ENCODE data around the gene NABP2.

NABP2 gene

GRCh38 chr12:56212361-56212760 is 11.8 kb upstream of the NABP2 start:
- DNase-seq (ENCODE audit: low read depth in 1 of 2, low spot score in 1 of 2): no peak

- DNase-seq (ENCODE audit: low read depth in 1 of 2, low spot score in 1 of 2): no peak
These were observed 10.3 kb upstream of the NABP2 start for GRCh38 chr12:56213878-56214277.

GRCh38 chr12:56216461-56216860 is 7.7 kb upstream of the NABP2 start:
- DNase-seq (ENCODE audit: low read depth in 1 of 2, low spot score in 1 of 2): no peak

- no peak for DNase-seq (ENCODE audit: low read depth in 1 of 2, low spot score in 1 of 2)
These were observed 4.3 kb upstream of the NABP2 start for GRCh38 chr12:56219840-56220239.

GRCh38 chr12:56220611-56221231 is 3.4 kb upstream of the NABP2 start:
- no peak for DNase-seq (ENCODE audit: low read depth in 1 of 2, low spot score in 1 of 2)

- no peak for DNase-seq (ENCODE audit: low read depth in 1 of 2, low spot score in 1 of 2)
These were observed 2.8 kb upstream of the NABP2 start for GRCh38 chr12:56221232-56221756.

GRCh38 chr12:56221757-56222530 is 2.2 kb upstream of the NABP2 start, which contains the start of gene RNF41:
TSS of gene RNF41 (minus strand) at chr12:56221922. CDS start at chr12:56214047, 7,875 bp downstream.
- peak; percentile 85 to 91 for DNase-seq (ENCODE audit: low read depth in 1 of 2, low spot score in 1 of 2)

GRCh38 chr12:56222531-56222895 is 1.6 kb upstream of the NABP2 start:
- no peak for DNase-seq (ENCODE audit: low read depth in 1 of 2, low spot score in 1 of 2)

GRCh38 chr12:56223571-56224101 is 506 bp upstream of the NABP2 start:
- no peak for DNase-seq (ENCODE audit: low read depth in 1 of 2, low spot score in 1 of 2)

GRCh38 chr12:56224954-56225353 is 812 bp downstream of the NABP2 start:
- DNase-seq (ENCODE audit: low read depth in 1 of 2, low spot score in 1 of 2): no peak

GRCh38 chr12:56229082-56229481 is 4.9 kb downstream of the NABP2 start:
- no peak for DNase-seq (ENCODE audit: low read depth in 1 of 2, low spot score in 1 of 2)

GRCh38 chr12:56229916-56230431 is 5.8 kb downstream of the NABP2 start, which contains the start of gene SLC39A5:
TSS of gene SLC39A5 (plus strand) at chr12:56230051. CDS start at chr12:56231275, 1,224 bp downstream.
- no peak for DNase-seq (ENCODE audit: low read depth in 1 of 2, low spot score in 1 of 2)

GRCh38 chr12:56230432-56231183 is 6.5 kb downstream of the NABP2 start:
- no peak for DNase-seq (ENCODE audit: low read depth in 1 of 2, low spot score in 1 of 2)

- no peak for DNase-seq (ENCODE audit: low read depth in 1 of 2, low spot score in 1 of 2)
These were observed 7.0 kb downstream of the NABP2 start for GRCh38 chr12:56231184-56231582.

GRCh38 chr12:56234746-56235436 is 10.7 kb downstream of the NABP2 start:
- DNase-seq (ENCODE audit: low read depth in 1 of 2, low spot score in 1 of 2): no peak

GRCh38 chr12:56236091-56236490 is 11.9 kb downstream of the NABP2 start:
- DNase-seq (ENCODE audit: low read depth in 1 of 2, low spot score in 1 of 2): no peak

- no peak for DNase-seq (ENCODE audit: low read depth in 1 of 2, low spot score in 1 of 2)
These were observed 12.8 kb downstream of the NABP2 start for GRCh38 chr12:56236985-56237384.

- DNase-seq (ENCODE audit: low read depth in 1 of 2, low spot score in 1 of 2): no peak
These were observed 13.4 kb downstream of the NABP2 start for GRCh38 chr12:56237552-56237951.

- DNase-seq (ENCODE audit: low read depth in 1 of 2, low spot score in 1 of 2): no peak
These were observed 17.5 kb downstream of the NABP2 start for GRCh38 chr12:56241424-56242303.

- no peak for DNase-seq (ENCODE audit: low read depth in 1 of 2, low spot score in 1 of 2)
These were observed 18.8 kb downstream of the NABP2 start for GRCh38 chr12:56242986-56243385.

All from activated CD4-positive, alpha-beta T cell treated with anti-CD3 and anti-CD28 coated beads, Interleukin-2, amount 50 U/mL, for 24 hours (primary cell).